ENCODE data around the gene QSOX2. TPM values are rescaled to one million over a fixed set of nuclear protein-coding genes. Genes with fewer than 3 reads are reported as not detected.

QSOX2 gene
- total RNA-seq, 2 experiments from 2014 or later: 11.2 to 13.6 TPM

DNA sequence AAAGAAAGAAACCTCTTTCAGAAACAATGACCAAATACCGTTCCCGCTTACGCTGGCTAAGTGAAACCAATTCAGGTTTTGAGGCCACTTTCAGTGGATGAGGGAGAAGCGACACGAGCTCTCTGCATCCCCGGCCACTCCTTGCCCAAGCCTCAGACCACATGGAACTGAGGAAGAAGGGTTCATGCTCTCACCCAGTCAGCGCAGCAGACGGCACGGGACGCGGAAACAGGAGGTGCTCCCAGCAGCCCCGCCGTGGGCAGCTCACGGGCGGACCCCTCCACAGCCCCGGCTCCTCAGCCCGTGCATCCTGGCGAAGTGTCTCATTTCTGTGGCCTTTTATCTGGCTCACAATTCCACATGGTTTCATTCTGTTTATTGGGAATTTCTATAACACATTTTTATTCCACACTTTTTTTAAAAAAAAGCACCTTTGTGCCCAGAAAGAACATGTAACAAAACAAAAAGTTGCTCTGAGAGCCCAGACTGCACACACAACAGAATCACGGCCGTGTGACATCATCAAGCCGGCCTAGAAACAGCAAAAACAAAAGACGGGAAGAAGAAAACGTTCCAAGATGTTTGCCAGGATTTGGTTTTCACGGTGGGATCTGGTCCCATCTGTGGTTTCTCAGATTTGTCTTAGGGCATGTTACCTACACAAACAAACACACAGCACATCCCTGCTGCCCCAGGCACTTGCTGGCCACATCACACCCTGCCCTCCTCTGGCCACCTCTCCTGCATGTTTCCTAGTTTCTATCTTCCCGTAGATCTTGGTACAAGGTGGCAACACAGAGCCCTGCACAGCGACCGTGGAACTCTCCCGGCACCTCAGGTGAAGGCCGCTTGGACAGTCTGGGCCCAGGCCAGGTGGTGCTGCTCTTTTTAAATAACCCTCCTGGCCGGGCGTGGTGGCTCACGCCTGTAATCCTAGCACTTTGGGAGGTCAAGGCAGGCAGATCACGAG, 16.2 kb downstream of the QSOX2 start:
- no peak overlapping the region for H3K4me3 Mint-ChIP-seq
- H3K36me3 Mint-ChIP-seq: no peaks in the 10 kb centered on the region
- peaks cover 15% of the 10 kb centered on the region for H3K4me1 Mint-ChIP-seq
- no peak overlapping the region for H3K27ac Mint-ChIP-seq
- ATAC-seq (no peak), DNase-seq (no peak)
- CTCF ChIA-PET: no interaction called here
- H3K9me3 Mint-ChIP-seq (ENCODE audit: low read depth): no peaks in the 10 kb centered on the region
- no peaks in the 10 kb centered on the region for H3K27me3 Mint-ChIP-seq

DNA sequence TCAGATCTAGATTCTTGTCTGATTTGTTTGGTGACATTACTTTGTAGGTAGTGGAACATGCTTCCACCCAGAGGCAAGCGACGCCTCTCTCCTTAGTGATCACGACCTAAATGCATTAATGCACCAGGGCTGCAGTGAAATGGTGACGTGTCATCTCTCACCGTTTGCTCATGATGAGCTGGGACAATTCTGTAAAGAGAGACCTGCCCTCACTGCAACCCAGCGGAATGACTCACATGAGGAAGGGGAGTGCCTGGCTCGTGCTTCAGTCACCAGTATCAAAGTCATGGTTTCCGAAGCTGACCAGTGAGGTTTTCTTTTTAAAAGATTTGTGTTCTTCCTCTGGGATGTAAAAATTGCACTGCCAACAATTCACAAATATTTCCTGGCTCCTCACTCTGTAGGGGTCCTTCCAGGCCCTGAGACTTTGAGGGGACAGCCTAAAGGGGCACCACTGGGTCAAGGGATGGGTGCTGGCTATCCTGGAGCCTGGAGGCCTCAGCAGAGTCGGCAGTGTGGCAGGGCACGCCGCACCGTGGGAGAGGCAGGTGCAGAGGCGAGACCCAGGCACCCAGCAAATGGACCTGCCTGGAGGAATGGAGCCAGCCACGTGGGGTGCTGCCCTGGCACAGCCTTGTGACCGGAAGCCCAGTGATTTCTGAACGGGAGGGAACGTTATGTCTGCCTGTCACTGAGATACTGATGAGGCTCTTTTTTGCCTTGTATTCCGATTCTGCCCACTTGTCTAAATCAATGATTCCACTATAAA, 17.3 kb downstream of the QSOX2 start:
- Mint-ChIP-seq H3K27me3 (no peaks in the 10 kb centered on the region), H3K9me3 (ENCODE audit: low read depth) (no peaks in the 10 kb centered on the region), H3K27ac (no peak overlapping the region), H3K4me3 (no peak overlapping the region), H3K36me3 (no peaks in the 10 kb centered on the region), H3K4me1 (peaks cover 11% of the 10 kb centered on the region)
- CTCF ChIA-PET: interaction anchor here (1.5 kb wide), 1 partner anchor 11 kb away, joined by 3 read pairs; no protein-coding TSS in a partner anchor
- DNase-seq (no peak), ATAC-seq (no peak)

DNA sequence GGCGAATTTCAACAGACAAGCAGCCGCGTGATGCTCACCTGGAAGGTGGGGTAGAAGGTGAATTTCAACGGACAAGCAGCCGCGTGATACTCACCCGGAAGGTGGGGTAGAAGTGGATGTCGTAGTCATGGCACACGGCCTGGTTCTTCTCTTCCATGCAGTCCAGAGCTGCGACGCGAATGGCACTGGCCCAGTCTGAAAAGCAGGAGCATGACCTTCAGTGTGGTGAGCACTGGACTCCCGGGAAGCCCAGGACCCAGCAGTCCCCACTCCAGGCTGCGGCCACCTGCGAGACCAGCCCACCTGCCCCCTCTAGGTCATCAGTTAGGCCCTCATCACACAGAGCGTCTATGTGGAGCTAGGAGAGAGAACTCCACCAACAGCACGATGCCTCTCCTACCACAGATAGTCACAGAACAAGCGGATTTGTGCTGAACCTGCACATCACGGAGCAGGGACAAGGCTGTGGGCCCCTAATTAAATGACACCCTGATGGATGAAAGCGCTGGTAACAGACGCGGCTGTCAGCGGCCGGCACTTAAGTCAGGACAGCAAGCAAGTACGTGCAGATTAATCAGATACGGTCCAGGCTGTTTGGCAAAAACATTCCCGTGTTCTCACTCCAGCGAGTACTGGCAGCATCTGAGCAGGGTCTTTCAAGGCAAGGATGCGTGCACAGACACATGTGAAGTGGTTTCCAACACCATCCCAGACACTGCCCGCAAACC, 18.8 kb downstream of the QSOX2 start:
- no peaks in the 10 kb centered on the region for H3K9me3 Mint-ChIP-seq (ENCODE audit: low read depth)
- H3K4me3 Mint-ChIP-seq: no peak overlapping the region
- CTCF ChIA-PET: interaction anchor here (0.6 to 1.5 kb wide), 2 partner anchors 9 to 692 kb away, joined by 3 read pairs; no protein-coding TSS in a partner anchor
- H3K27ac Mint-ChIP-seq: no peak overlapping the region
- no peak for DNase-seq
- H3K4me1 Mint-ChIP-seq: peaks cover 6% of the 10 kb centered on the region
- no peaks in the 10 kb centered on the region for H3K36me3 Mint-ChIP-seq
- ATAC-seq: no peak
- no peaks in the 10 kb centered on the region for H3K27me3 Mint-ChIP-seq

DNA sequence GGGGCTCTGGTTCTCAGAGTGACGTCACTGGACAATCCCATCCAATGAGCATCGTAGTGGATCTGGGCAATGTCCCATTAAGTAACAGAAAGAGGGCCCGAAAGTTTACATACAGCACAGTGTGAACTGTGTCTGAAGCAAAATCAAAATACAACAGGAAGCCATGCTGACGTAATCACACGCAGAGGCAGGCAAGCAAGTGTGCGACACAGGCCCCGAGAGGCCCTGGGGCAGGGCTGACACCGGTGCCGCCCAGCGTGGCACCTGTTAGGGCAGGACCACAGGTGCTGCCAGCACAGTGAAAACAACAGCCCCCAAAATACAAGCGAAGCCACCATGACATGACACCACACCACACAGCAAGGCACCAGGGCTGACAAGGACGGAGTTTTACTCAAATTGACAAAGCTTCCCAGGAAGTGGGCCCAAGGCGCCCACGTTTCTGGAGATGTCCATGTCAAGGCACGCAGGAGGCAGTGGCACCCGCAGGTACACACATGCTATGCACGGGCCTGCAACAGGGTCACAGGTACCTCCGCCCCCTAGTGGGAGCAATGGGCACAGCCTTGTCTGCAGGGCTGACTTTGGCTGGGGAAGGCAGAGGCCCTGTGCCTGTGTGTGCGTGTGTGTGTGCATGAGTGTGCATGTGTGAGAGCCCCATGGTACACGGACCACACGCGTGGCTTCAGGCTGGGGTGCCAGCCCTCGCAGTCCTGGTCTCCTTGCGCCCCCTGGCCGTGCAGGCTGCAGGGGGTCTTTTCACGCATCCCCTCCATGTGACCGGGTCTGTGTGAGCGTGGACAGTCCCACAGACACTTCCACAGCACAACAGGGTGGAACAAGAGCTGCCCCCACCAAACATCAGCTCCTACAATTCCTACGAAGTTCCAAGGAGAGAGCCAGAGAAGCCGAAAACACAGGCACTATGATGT, 19.6 kb downstream of the QSOX2 start:
- peaks cover 9% of the 10 kb centered on the region for H3K4me1 Mint-ChIP-seq
- DNase-seq: peak; percentile 73
- H3K36me3 Mint-ChIP-seq: no peaks in the 10 kb centered on the region
- CTCF ChIA-PET: interaction anchor here (0.6 to 1.9 kb wide), 3 partner anchors 8 to 691 kb away, joined by 3 to 5 read pairs (median 3); no protein-coding TSS in a partner anchor
- H3K4me3 Mint-ChIP-seq: no peak overlapping the region
- H3K27me3 Mint-ChIP-seq: no peaks in the 10 kb centered on the region
- ATAC-seq: peak; percentile 94
- no peaks in the 10 kb centered on the region for H3K9me3 Mint-ChIP-seq (ENCODE audit: low read depth)
- peak overlapping the region; percentile 12 for H3K27ac Mint-ChIP-seq

DNA sequence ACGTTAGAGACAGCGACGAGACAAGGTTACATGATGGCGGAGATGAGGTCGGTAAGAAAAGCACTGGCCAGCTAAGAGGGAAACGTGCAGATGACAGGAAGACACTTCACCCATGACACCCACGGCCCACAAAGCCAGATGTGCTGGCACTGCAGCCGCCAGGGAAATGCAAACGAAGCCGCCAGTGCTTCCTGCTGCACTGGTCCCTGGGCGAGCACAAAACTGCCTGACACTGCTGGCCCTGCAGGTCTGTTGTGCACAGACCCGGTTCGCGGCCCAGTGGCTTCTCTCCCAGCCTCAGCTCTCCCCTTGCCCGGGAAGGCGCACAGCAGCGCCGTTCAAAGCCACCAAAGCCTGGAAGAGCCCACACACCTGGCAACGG, 20.3 kb downstream of the QSOX2 start:
- Mint-ChIP-seq H3K4me1 (peaks cover 15% of the 10 kb centered on the region), H3K27ac (peak overlapping the region; percentile 12), H3K9me3 (ENCODE audit: low read depth) (no peaks in the 10 kb centered on the region), H3K27me3 (no peaks in the 10 kb centered on the region), H3K36me3 (no peaks in the 10 kb centered on the region), H3K4me3 (no peak overlapping the region)
- CTCF ChIA-PET: interaction anchor here (1.0 to 1.9 kb wide), 5 partner anchors 8 to 55 kb away, joined by 3 to 6 read pairs (median 4); no protein-coding TSS in a partner anchor
- DNase-seq: no peak
- no peak for ATAC-seq

DNA sequence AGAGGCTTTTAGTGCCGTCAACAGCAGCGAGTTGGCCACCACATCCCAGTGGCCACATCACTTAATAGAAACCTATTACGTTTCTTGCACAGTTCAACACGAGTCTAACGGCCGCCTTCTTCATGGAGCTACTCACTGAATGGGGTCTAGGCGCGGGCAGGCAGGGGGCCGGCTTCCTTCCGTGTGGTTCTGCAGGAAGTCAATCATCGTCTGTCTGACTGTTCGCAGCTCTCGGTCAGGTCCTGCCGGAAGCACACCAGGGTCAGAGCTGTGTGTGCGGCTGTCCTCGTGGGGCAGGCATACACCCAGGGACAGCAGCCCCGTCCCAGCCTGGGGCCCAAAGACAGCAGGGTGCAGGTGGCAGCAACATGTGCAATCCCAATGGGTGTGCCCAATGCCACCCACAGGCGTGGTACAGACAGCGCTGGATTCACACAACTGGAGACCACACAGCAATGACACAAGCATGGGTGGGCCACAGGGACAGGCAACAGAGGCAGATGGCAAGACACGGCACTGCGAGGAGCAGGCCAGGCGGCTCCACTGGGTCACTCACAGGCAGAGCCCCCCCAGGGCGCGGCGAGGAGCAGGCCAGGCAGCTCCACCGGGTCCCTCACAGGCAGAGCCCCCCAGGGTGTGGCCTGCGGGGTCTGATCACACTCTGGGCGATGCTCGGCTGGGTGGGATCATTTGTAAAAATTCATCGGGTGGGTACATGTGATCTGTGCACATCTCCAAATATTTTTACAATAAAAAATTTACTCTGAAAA, 21.6 kb downstream of the QSOX2 start:
- CTCF ChIA-PET: interaction anchor here (1.2 to 1.9 kb wide), 5 partner anchors 10 to 54 kb away, joined by 3 to 6 read pairs (median 4); partner anchors contain the start of gene QSOX2

DNA sequence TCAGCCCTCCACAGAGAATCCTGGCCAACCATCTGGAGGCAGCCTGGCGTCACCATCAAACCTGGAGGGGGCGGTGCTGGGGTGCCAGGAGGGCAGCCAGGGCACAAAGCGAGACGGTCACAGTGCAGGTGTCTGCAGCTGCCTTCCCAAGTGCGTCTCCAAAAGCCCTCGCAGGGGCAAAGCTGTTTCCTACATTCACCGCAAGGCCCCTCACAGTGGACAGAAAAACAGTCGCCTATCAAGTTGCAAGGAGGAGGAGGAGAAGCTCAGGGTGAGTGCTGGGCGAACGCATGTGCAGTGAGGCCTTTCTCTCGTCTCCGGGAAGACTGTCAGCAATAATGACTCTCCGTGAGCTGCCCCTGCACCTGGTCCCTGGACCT, 22.7 kb downstream of the QSOX2 start:
- Mint-ChIP-seq H3K27ac (no peak overlapping the region), H3K36me3 (no peaks in the 10 kb centered on the region), H3K27me3 (no peaks in the 10 kb centered on the region), H3K4me1 (peaks cover 20% of the 10 kb centered on the region), H3K9me3 (ENCODE audit: low read depth) (no peaks in the 10 kb centered on the region), H3K4me3 (no peak overlapping the region)
- DNase-seq (no peak), ATAC-seq (no peak)
- CTCF ChIA-PET: interaction anchor here (1.1 kb wide), 1 partner anchor 60 kb away, joined by 3 read pairs; no protein-coding TSS in a partner anchor

More for the DNA sequence above, 21.6 kb downstream of the QSOX2 start:
- DNase-seq: no peak
- Mint-ChIP-seq H3K4me3 (no peak overlapping the region), H3K27ac (peak overlapping the region; percentile 47), H3K9me3 (ENCODE audit: low read depth) (no peaks in the 10 kb centered on the region), H3K36me3 (no peaks in the 10 kb centered on the region), H3K4me1 (peaks cover 20% of the 10 kb centered on the region), H3K27me3 (no peaks in the 10 kb centered on the region)
- ATAC-seq: no peak

DNA sequence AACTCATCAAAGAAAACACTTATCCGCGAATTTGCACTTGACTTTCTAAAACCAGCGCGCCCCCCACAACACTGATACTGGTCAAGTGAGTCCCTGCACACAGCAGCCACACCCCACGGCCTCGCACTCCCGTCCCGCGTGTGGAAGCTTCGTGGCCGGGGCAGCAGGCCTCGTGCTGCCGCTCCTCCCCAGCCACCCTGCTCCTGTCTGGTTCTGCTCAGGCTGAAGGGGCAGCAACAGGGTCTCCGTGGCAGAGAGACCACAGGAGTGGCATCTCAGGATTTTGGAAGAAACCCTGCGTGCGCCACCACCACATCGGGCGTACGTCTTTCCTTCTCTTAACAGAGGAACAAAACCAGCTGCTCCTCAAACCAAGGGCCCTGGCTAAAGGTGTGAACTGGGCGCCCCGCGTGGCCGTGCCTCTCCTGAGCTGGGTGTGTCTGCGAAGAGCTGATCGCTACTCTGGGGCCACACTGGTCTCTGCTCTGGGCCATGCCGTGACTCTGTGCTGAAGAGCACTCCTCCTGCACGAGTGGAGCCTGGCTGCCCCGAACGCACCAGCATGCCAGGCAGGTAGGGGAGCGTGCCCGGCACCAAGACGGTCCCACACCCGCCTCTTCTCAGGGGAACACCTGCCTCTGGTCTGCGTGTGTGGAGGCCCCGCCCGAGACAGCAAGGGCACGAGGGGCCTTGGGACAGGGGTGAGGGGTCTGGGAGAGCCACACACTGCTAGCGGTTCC, 23.3 kb downstream of the QSOX2 start:
- peaks cover 20% of the 10 kb centered on the region for H3K4me1 Mint-ChIP-seq
- H3K4me3 Mint-ChIP-seq: no peak overlapping the region
- CTCF ChIA-PET: interaction anchor here (1.1 kb wide), 1 partner anchor 61 kb away, joined by 3 read pairs; no protein-coding TSS in a partner anchor
- no peaks in the 10 kb centered on the region for H3K36me3 Mint-ChIP-seq
- DNase-seq: no peak
- no peak for ATAC-seq
- H3K27me3 Mint-ChIP-seq: no peaks in the 10 kb centered on the region
- H3K27ac Mint-ChIP-seq: no peak overlapping the region
- no peaks in the 10 kb centered on the region for H3K9me3 Mint-ChIP-seq (ENCODE audit: low read depth)

DNA sequence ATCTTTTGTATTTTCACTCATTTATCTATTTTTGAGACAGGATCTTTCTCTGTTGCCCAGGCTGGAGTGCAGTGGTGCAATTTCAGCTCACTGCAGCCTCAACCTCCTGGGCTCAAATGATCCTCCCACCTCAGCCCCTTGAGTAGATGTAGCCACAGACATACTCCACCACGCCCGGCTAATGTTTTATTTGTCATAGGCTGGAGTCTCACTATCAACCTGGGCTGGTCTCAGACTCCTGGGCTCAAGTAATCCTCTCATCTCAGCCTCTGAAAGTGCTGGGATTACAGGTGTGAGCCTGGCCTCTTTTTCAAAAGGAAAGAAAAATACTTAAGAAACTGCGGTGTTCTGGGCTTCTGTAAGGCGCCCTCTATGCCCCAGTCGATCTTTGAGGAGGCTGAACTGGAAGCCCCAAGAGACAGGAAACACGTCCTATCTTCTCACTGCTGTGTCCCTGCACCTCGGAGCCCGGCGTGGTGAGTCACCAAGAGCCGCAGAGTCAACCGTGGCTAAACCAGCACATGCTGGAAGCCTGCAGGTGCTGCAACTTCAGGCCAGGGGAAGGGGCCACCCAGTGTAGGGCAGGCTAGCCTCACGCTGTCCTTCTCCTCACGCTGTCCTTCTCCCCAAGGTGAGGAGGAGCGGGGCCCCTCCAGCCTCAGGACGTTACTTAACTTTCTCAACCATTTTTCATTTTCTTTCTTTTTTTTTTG, 25.4 kb downstream of the QSOX2 start:
- H3K9me3 Mint-ChIP-seq (ENCODE audit: low read depth): no peaks in the 10 kb centered on the region
- no peak overlapping the region for H3K4me3 Mint-ChIP-seq
- no peaks in the 10 kb centered on the region for H3K27me3 Mint-ChIP-seq
- ATAC-seq: peak; percentile 84
- DNase-seq: peak; percentile 72
- H3K27ac Mint-ChIP-seq: peak overlapping the region; percentile 14
- peaks cover 6% of the 10 kb centered on the region for H3K36me3 Mint-ChIP-seq
- CTCF ChIA-PET: no interaction called here
- H3K4me1 Mint-ChIP-seq: peaks cover 17% of the 10 kb centered on the region

DNA sequence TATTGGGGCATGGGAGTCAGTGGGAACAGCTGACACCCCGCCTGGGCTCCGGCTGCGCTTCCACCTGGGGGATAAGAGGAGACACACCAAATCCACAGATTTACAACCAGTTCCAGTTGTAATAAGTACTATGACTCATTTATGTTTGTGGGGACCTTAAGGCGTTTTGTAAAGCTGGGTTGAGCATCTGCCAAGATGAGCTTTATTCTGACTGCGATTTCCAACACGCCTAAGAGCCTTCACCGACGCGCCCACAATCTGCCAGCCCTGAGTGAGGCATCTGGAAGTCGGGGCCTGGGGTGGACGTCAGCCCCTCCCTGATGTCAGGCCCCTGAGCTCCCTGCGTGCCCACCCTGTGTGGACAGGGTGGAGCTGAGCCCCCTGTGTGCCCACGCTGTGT, 26.3 kb downstream of the QSOX2 start:
- CTCF ChIA-PET: no interaction called here
- Mint-ChIP-seq H3K36me3 (peaks cover 14% of the 10 kb centered on the region), H3K27ac (no peak overlapping the region), H3K9me3 (ENCODE audit: low read depth) (no peaks in the 10 kb centered on the region), H3K4me3 (no peak overlapping the region), H3K4me1 (peaks cover 15% of the 10 kb centered on the region), H3K27me3 (no peaks in the 10 kb centered on the region)
- no peak for DNase-seq
- ATAC-seq: no peak

DNA sequence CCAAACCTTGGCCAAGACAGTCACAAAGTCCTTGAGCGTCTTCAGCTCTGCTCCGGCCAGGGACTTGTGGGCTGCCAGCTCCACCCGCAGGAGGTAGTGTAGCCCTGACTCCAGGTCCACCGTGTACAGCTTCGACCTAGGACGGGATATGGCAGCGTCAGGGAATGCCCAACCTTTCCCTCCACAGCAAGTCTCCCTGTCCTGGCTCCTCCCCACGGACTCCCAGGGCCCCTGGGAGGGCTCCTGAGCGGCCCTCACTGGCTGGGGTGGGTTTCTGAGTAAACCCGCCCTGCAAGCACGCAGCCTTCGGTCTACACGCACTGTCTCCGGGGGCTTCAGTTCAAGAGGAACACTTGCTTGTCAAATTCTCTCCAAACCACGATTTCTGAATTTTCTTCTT, 26.9 kb downstream of the QSOX2 start:
- Mint-ChIP-seq H3K4me1 (peaks cover 15% of the 10 kb centered on the region), H3K9me3 (ENCODE audit: low read depth) (no peaks in the 10 kb centered on the region), H3K4me3 (no peak overlapping the region), H3K27ac (no peak overlapping the region), H3K27me3 (no peaks in the 10 kb centered on the region), H3K36me3 (peaks cover 20% of the 10 kb centered on the region)
- DNase-seq: no peak
- no peak for ATAC-seq
- CTCF ChIA-PET: no interaction called here
